Activated naive CD4-positive, alpha-beta T cell treated with anti-CD3 and anti-CD28 coated beads, Interleukin-2, amount 50 U/mL, for 24 hours (primary cell): Measurements from ENCODE around the gene BRWD1.

Source experiments
- H3K27ac Mint-ChIP-seq: one replicate; pipeline ENCODE4 v1.8.0; 2021; ENCODE audit warnings: mild to moderate bottlenecking, mixed read lengths
- H3K27me3 Mint-ChIP-seq: one replicate; pipeline ENCODE4 v1.8.0; 2021; ENCODE audit warnings: mixed read lengths
- H3K36me3 Mint-ChIP-seq: one replicate; pipeline ENCODE4 v1.8.0; 2021; ENCODE audit warnings: mixed read lengths
- H3K4me1 Mint-ChIP-seq: one replicate; pipeline ENCODE4 v1.8.0; 2021; ENCODE audit warnings: mixed read lengths
- H3K4me3 Mint-ChIP-seq: one replicate; pipeline ENCODE4 v1.8.0; 2021; ENCODE audit warnings: mild to moderate bottlenecking, mixed read lengths
- H3K9me3 Mint-ChIP-seq: one replicate; pipeline ENCODE4 v1.8.0; 2021; ENCODE audit warnings: mixed read lengths

The BRWD1 gene

DNA sequence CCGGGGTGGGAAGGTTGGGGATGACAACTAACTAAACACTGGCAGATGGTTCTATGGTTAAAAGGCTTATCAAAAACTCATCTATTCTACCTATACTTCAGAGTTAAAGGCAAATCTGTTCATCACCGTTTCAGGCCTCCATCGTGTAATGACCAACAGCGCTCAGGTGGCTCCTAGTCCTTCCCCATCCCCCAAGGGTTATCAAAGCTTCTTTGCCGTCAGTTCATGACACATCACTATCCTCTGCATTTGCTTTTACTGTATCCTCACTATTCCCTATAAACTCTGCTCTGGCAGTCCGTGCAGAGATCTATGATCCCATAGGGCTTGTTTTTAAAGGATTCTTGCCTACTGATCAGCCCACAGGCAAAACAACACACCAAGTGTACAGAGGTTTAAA is 27.3 kb upstream of the BRWD1 start:
- Mint-ChIP-seq H3K9me3 (no peaks in the 10 kb centered on the region), H3K36me3 (peaks cover 8% of the 10 kb centered on the region), H3K27me3 (no peaks in the 10 kb centered on the region), H3K4me1 (peaks cover 17% of the 10 kb centered on the region), H3K4me3 (no peak overlapping the region), H3K27ac (no peak overlapping the region)

GRCh38 chr21:39339231-39339630 is 25.8 kb upstream of the BRWD1 start:
- Mint-ChIP-seq H3K27me3 (no peaks in the 10 kb centered on the region), H3K27ac (no peak overlapping the region), H3K4me3 (no peak overlapping the region)

DNA sequence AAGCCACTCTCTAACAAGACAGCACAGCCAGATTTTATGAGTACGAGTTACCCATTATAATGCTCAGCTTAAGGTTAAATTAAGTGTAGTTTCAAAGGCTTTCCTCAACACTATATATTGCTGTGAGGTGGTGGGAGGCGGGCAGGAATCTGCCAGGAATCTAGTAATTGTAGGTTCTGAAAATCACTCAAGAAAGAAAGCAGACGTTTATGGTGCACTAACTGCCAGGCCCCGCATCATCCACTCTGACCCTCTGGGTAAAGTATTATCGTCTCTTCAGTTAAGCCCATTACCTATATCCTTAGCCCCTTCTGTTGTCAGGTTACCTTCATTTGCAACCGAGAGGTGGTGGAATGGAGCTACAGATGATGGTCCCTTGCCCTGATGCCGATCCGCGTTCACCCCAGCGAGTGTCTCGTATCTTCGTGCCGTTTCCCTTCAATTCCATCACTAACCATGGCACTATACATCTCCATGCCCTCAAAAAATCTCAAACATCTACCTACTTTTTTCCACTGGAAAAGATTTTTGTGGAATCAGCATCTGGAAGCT is 23.1 kb upstream of the BRWD1 start:
- Mint-ChIP-seq H3K4me1 (no peaks in the 10 kb centered on the region), H3K36me3 (no peaks in the 10 kb centered on the region), H3K27me3 (no peaks in the 10 kb centered on the region), H3K27ac (no peak overlapping the region), H3K9me3 (no peaks in the 10 kb centered on the region), H3K4me3 (no peak overlapping the region)

More at GRCh38 chr21:39339231-39339630, 25.8 kb upstream of the BRWD1 start:
- Mint-ChIP-seq H3K9me3 (no peaks in the 10 kb centered on the region), H3K4me1 (peaks cover 4% of the 10 kb centered on the region), H3K36me3 (peaks cover 2% of the 10 kb centered on the region)

DNA sequence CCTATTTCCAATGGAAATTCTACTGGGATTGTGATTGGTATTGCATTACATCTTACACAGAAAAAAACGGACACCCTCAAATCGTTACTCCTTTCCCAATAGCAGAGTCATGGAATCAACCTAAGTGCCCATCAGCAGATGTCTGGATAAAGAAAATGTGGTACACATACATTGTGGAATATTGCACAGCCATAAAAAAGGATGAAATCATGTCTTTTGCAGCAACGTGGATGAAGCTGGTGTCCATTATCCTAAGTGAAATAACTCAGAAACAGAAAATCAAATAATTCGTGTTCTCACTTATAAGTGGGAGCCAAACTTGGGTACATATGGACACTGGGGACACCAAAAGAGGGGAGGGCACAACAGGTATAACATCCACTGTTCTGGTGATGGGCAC is 21.2 kb upstream of the BRWD1 start:
- H3K36me3 Mint-ChIP-seq: no peaks in the 10 kb centered on the region
- H3K27me3 Mint-ChIP-seq: no peaks in the 10 kb centered on the region
- no peaks in the 10 kb centered on the region for H3K9me3 Mint-ChIP-seq
- no peak overlapping the region for H3K4me3 Mint-ChIP-seq
- no peaks in the 10 kb centered on the region for H3K4me1 Mint-ChIP-seq
- no peak overlapping the region for H3K27ac Mint-ChIP-seq

GRCh38 chr21:39332175-39332574 is 18.7 kb upstream of the BRWD1 start:
- Mint-ChIP-seq H3K4me3 (no peak overlapping the region), H3K4me1 (no peaks in the 10 kb centered on the region), H3K36me3 (no peaks in the 10 kb centered on the region), H3K27me3 (no peaks in the 10 kb centered on the region), H3K9me3 (no peaks in the 10 kb centered on the region), H3K27ac (no peak overlapping the region)

DNA sequence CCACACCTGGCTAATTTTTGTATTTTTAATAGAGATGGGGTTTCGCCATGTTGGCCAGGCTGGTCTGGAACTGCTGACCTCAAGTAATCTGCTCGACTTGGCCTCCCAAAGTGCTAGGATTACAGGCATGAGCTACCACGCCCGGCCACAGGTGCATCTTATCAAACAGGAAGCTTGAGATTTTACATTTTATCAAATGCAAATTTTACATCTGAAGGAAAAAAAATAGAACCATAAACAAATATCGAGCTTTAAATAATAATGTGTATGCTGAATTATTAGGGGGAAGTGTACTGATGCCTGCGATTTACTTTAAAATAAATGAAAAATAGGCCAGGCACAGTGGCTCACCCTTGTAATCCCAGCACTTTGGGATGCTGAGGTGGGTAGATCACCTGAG is 16.6 kb upstream of the BRWD1 start:
- H3K4me1 Mint-ChIP-seq: no peaks in the 10 kb centered on the region
- no peaks in the 10 kb centered on the region for H3K27me3 Mint-ChIP-seq
- no peaks in the 10 kb centered on the region for H3K36me3 Mint-ChIP-seq
- no peak overlapping the region for H3K4me3 Mint-ChIP-seq
- no peaks in the 10 kb centered on the region for H3K9me3 Mint-ChIP-seq
- H3K27ac Mint-ChIP-seq: no peak overlapping the region

GRCh38 chr21:39327727-39328126 is 14.3 kb upstream of the BRWD1 start:
- Mint-ChIP-seq H3K4me1 (no peaks in the 10 kb centered on the region), H3K36me3 (no peaks in the 10 kb centered on the region), H3K27me3 (no peaks in the 10 kb centered on the region), H3K9me3 (no peaks in the 10 kb centered on the region), H3K27ac (no peak overlapping the region), H3K4me3 (no peak overlapping the region)

GRCh38 chr21:39326607-39327307 is 13.3 kb upstream of the BRWD1 start:
- Mint-ChIP-seq H3K4me3 (no peak overlapping the region), H3K4me1 (no peaks in the 10 kb centered on the region), H3K27ac (no peak overlapping the region), H3K36me3 (no peaks in the 10 kb centered on the region), H3K27me3 (no peaks in the 10 kb centered on the region), H3K9me3 (no peaks in the 10 kb centered on the region)

GRCh38 chr21:39325458-39325857 is 12.0 kb upstream of the BRWD1 start:
- H3K27ac Mint-ChIP-seq: no peak overlapping the region
- no peaks in the 10 kb centered on the region for H3K36me3 Mint-ChIP-seq
- no peak overlapping the region for H3K4me3 Mint-ChIP-seq
- no peaks in the 10 kb centered on the region for H3K27me3 Mint-ChIP-seq
- no peaks in the 10 kb centered on the region for H3K4me1 Mint-ChIP-seq
- no peaks in the 10 kb centered on the region for H3K9me3 Mint-ChIP-seq

DNA sequence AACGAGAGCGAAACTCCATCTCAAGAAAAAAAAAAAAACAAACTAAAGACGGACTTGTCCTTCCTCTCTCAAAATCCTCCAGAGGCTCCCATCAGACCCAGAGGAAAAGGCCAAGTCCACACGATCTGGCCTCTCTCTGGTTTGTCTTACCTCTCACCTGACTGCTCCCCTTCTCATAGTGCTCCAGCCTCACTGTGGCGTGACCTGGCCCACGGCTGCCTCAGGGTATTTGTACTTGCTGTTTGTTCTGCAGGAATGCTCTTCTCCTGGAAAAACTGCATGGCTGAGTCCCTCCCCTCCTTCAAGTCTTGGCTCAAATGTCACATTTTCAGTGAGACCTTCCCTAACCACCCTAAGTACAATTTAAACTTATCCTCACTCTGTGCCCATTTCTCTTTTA is 8.0 kb upstream of the BRWD1 start:
- Mint-ChIP-seq H3K27me3 (no peaks in the 10 kb centered on the region), H3K4me1 (peaks cover 1% of the 10 kb centered on the region), H3K36me3 (no peaks in the 10 kb centered on the region), H3K9me3 (no peaks in the 10 kb centered on the region), H3K27ac (no peak overlapping the region), H3K4me3 (no peak overlapping the region)

DNA sequence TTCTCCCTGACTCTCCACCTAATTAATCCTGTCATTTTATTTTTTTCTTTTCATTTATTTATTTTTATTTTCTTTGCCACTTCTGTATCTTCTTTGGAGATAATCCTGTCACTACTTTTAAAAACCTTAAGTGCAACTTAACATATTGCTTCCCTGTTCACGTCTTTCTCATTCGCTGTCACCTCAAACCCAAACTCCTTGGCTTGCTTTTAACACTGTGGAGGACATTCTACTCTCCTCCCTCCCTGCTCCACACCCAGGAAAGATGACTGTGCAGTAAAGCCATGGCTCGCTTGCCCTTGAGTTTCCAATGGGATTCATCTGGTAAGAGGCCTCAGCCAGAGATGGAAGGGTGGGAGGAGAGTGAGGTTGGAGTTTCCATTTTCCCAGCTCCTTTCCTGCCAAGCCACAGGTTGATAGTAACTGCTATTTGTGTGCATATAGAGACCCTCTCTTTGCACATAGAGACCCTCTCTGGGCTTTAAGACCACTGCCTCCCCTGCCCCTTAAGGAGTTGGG is 6.4 kb upstream of the BRWD1 start:
- Mint-ChIP-seq H3K27me3 (no peaks in the 10 kb centered on the region), H3K9me3 (no peaks in the 10 kb centered on the region), H3K27ac (no peak overlapping the region), H3K4me3 (no peak overlapping the region), H3K4me1 (peaks cover 12% of the 10 kb centered on the region), H3K36me3 (no peaks in the 10 kb centered on the region)

DNA sequence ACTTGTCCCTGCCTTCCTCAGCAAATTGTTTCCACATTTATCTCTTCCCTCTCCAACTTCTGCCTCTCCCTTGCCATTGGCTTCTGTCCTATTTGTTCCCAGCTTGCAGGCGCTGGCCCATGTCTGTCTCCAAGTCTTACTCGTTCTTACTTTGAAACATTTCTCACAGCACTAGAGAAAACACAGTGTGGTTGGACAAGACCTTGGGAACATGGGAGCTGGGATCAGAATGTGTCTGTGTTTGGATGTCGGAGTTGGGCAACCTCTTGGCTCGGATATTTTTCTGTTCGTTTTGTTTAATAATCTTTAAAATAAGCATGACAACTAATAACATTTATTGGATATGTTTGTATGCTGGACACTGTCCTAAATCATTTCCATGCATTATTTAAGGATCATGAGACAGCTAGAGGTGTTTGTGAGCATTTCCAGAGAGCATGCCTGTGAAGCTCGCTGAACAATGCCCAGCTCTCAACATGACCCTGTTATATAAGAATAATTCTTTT is 5.9 kb upstream of the BRWD1 start:
- Mint-ChIP-seq H3K36me3 (no peaks in the 10 kb centered on the region), H3K4me1 (peaks cover 16% of the 10 kb centered on the region)

GRCh38 chr21:39318091-39318959 is 4.9 kb upstream of the BRWD1 start:
- Mint-ChIP-seq H3K9me3 (no peaks in the 10 kb centered on the region), H3K4me3 (no peak overlapping the region), H3K27ac (no peak overlapping the region), H3K4me1 (peaks cover 19% of the 10 kb centered on the region), H3K27me3 (no peaks in the 10 kb centered on the region), H3K36me3 (no peaks in the 10 kb centered on the region)

More for the DNA sequence above, 5.9 kb upstream of the BRWD1 start:
- Mint-ChIP-seq H3K4me3 (no peak overlapping the region), H3K9me3 (no peaks in the 10 kb centered on the region), H3K27me3 (no peaks in the 10 kb centered on the region), H3K27ac (peak overlapping the region; percentile 5)

DNA sequence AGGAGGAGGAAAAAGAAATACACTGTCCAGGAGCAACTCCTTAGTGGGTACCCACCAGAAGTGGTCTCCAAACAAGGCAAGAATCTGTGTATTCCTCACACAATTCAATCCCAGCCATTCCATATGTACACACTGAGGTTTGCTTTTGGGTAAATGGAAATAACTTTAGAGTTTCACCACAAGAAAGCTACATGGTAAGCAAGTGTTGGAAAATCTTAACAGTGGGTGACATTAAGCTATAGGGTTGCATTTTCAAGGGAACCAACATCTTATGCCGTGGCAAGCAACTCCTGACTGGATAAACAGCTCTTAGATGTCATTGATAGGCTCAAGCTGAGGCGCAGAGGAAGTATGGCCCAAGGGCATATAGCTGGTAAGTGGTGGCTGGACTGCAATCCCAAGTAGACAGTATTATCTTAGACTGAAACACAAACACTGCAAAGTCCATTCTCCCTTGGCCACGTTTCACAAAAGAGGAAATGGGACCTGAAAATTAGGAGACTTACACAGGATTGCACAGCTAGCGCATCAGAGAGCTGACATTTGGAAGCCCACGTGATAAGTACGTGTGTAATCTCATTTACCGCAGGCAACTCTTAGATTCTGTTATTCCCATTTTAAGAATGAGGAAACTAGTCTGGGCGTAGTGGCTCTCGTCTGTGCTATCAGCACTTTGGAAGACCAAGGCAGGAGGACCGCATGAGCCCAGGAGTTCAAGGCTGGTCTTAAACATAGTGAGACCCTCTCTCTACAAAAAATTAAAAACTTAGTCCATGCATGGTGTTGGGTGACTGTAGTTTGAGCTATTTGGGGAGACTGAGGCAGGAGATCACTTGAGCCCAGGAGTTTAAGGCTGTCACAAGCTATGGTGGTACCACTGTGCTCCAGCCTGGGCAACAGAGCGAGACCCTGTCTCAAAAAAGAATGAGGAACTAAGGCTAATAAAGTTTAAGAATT is 4.0 kb upstream of the BRWD1 start:
- H3K27ac Mint-ChIP-seq: peak overlapping the region; percentile 5
- H3K27me3 Mint-ChIP-seq: no peaks in the 10 kb centered on the region
- peaks cover 19% of the 10 kb centered on the region for H3K4me1 Mint-ChIP-seq
- H3K36me3 Mint-ChIP-seq: no peaks in the 10 kb centered on the region
- H3K9me3 Mint-ChIP-seq: no peaks in the 10 kb centered on the region
- H3K4me3 Mint-ChIP-seq: no peak overlapping the region

- Mint-ChIP-seq H3K4me3 (no peak overlapping the region), H3K27me3 (no peaks in the 10 kb centered on the region), H3K27ac (peak overlapping the region; percentile 5), H3K4me1 (peaks cover 25% of the 10 kb centered on the region), H3K36me3 (no peaks in the 10 kb centered on the region), H3K9me3 (no peaks in the 10 kb centered on the region)
These were observed 3.3 kb upstream of the BRWD1 start for GRCh38 chr21:39316729-39317128.
